ENCODE results near the gene SNRPA.
A peak's percentile ranks its signal among the peaks of the same experiment; 100 is the strongest.

DNA sequence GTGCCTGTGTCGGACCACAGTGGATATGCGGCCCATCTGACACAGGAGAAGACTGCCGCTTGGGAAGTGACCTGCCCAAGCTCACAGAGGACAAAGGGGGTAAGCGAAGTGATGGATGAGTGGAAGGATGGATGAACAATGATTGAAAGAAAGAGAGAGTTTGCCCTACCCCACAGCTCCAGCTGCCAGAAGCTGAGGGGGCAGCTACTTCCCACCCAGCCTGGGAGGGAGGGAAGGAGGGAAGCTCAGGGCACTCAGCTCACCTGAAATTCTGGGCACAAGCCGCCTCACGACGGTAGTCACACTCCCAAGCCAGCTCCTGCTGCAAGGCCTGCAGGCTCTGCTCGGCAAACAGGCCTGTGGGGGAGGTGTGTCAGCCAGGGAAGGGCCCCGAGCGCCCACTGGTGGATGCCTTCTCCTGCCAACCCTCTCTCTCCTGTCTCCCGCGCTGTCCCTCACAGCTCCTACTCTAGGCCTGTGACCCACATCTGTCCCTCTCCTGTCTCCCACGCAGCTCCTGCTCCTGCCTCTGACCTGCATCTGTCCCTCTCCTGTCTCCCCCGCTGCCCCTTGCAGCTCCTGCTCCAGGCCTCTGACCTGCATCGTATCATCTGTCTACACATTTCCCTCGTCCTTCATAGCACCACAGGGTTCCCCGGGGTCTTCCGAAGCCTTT is 48.5 kb upstream of the SNRPA start:
- peak; percentile 51; the same call in 1 of the 2 replicates for TF ChIP-seq CTCF (IDR thresholded peaks at IDR 0.05; ENCODE audit: low read length)
- TF ChIP-seq EZH2 (IDR thresholded peaks at IDR 0.05; ENCODE audit: borderline replicate concordance, low read length), result no peak

Data from OCI-LY1 (cell line).